Kidney epithelial cell (primary cell): ENCODE results near the gene DENND2A. TPM values are rescaled to one million over a fixed set of nuclear protein-coding genes. Genes with fewer than 3 reads are reported as not detected.

ENCODE experiments used
- DNase-seq: peaks from one replicate; pipeline ENCODE4 v3.0.0-alpha.2; 2010; ENCODE audit warnings: low read depth
- H3K27me3 ChIP-seq: 2 replicates; pipeline ENCODE4 v1.6.0; 2011; ENCODE audit warnings: low read length; ENCODE audit not compliant: control insufficient read depth, insufficient read depth
- H3K36me3 ChIP-seq: 2 replicates; pipeline ENCODE4 v1.5.1; 2011; ENCODE audit warnings: low read length; ENCODE audit not compliant: control insufficient read depth, insufficient read depth
- H3K4me3 ChIP-seq: 2 replicates; pipeline ENCODE4 v1.5.1; 2011; ENCODE audit warnings: low read depth, mild to moderate bottlenecking, control low read depth, low read length
- total RNA-seq: library from RNA; depleted of rRNA; stranded (reverse); fragments of >200 nt; gene quantifications from 2 replicates; pipeline ENCODE4 v1.2.3, GENCODE V29; 2015
- TF ChIP-seq, protein P1 (sequence below): IDR thresholded peaks from 2 replicates; pipeline ENCODE4 v1.5.1; 2011; ENCODE audit warnings: mild to moderate bottlenecking, moderate library complexity, low read length, control low read depth, inconsistent platforms; ENCODE audit not compliant: insufficient read depth, poor library complexity, severe bottlenecking

The DENND2A gene
- total RNA-seq, 1 donor from 2014 or later, result 14.8 TPM

DNA sequence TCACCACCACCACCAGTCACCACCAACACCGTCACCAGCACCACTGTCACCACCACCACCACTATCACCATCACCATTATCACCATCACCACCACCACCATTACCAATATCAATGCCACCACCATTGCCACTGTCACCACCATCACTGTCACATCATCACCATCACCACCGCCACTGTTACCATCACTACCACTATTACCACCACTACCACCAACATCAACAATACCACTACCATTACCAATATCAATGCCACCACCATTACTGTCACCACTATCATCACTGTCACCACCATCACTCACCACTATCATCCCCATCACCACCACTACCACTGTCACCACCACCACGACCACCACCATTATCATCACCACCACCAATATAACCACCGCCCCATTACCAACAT lies 14.0 kb upstream of the DENND2A start:
- no peak for DNase-seq

DNA sequence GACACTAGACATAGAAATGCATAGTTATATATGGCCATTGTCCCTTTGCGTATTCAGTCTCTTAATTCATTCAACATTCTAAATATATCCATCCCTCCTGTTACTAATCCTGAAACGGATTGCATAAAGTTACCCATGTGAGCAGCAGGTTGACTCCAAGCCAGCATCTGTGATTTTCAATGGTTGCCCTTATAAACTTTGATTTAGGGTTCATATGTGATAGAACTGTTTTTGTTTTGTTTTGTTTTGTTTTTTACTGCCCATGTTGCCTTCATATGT lies 13.4 kb upstream of the DENND2A start:
- no peaks in the 10 kb centered on the region for H3K27me3 ChIP-seq
- H3K36me3 ChIP-seq, result no peaks in the 10 kb centered on the region
- TF ChIP-seq, protein P1, sequence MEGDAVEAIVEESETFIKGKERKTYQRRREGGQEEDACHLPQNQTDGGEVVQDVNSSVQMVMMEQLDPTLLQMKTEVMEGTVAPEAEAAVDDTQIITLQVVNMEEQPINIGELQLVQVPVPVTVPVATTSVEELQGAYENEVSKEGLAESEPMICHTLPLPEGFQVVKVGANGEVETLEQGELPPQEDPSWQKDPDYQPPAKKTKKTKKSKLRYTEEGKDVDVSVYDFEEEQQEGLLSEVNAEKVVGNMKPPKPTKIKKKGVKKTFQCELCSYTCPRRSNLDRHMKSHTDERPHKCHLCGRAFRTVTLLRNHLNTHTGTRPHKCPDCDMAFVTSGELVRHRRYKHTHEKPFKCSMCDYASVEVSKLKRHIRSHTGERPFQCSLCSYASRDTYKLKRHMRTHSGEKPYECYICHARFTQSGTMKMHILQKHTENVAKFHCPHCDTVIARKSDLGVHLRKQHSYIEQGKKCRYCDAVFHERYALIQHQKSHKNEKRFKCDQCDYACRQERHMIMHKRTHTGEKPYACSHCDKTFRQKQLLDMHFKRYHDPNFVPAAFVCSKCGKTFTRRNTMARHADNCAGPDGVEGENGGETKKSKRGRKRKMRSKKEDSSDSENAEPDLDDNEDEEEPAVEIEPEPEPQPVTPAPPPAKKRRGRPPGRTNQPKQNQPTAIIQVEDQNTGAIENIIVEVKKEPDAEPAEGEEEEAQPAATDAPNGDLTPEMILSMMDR, result no peak
- H3K4me3 ChIP-seq, result no peak overlapping the region
- DNase-seq, result no peak

More for the DNA sequence above, 14.0 kb upstream of the DENND2A start:
- Histone ChIP-seq H3K4me3 (no peak overlapping the region), H3K27me3 (no peaks in the 10 kb centered on the region), H3K36me3 (no peaks in the 10 kb centered on the region)
- TF ChIP-seq, protein P1, result no peak

DNA sequence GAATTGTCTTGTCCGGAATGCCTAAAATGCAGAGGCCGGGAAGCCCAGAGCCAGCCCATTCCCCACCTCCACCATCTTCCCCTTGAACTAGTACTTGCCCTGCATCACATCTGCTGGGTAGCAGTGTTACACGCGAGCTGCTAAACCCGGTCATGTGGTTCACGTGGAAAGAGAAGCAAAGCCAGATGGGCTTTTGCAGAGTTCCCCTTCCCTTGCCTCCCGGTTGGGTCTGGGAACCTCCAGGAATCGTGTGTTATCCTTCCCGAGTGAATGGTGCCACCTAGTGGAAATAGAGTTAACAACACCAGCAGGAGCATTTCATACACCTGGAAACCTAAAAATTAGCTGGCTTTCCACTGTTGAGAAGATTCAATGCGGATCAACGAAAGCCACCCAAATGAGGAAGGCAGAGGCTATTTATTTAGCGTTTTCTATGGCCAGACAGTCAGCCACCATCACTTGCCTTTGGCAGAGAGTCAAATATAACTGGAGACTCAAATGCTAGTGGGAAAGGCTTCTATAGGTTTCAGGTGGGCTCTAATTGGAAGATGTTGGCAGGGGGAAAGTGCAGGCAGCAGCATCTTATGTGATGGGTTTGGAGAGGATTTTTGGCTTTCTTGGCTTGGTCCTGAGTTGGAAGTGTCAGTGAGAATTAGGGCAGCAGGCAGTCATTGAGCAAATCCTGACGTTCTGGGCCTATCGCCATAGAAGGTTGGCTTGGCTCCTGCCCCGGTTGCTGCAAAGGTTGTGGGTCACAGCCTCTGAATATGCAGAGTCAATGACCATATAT lies 12.9 kb upstream of the DENND2A start:
- DNase-seq, result no peak
- Histone ChIP-seq H3K4me3 (no peak overlapping the region), H3K36me3 (no peaks in the 10 kb centered on the region), H3K27me3 (no peaks in the 10 kb centered on the region)
- TF ChIP-seq, protein P1, result peak; percentile 79

DNA sequence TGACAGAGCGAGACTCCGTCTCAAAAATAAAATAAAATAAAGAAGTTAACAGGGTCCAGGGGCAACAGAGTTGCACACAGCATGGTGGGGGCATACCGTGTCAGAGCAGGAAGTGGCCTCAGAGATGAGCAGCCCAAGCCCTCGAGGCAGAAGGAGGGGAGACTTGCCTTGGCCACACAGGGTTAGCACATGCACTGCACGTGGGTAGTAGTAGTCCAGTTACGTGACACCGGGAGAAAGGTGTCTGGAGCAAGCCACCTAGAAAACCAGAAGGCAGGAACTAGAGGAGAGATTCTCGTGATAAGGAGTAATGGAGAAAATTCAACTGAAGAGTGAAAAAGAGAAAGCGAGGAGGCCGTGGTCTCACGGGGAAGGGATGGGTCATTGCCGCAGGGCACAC lies 9.8 kb upstream of the DENND2A start:
- H3K36me3 ChIP-seq, result no peaks in the 10 kb centered on the region
- no peak overlapping the region for H3K4me3 ChIP-seq
- no peak for DNase-seq
- H3K27me3 ChIP-seq, result no peaks in the 10 kb centered on the region
- TF ChIP-seq, protein P1, result no peak

DNA sequence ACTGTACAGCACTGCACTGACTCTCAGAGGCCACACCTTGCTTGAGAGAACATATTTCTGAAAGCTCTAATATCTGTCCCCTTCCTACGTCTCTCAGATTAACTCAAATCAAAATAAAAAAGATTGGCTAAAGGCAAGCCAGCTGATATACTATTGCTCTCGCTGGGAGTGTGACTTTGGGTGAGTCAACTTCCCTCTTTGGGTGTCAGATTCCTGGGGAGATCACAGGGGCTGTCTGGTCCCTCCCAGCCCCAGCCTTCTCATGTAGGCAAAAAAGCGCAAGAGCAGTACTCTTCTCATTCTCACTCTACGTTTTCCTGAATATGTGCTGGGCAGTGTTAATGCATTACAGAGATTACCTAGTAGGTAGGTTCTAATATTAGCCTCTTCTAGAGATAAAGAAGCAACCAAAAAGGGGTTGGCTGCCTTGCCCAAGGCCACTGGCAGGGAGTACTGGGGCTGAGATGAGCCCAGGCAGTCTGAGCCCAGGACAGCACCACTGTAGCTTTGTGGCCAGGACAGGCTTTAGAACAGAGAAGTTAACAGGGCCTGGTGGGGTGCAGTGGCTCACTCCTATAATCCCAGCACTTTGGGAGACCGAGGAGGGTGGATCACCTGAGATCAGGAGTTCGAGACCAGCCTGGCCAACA lies 9.1 kb upstream of the DENND2A start:
- TF ChIP-seq, protein P1, result no peak
- no peak overlapping the region for H3K4me3 ChIP-seq
- DNase-seq, result no peak
- H3K27me3 ChIP-seq, result no peaks in the 10 kb centered on the region
- H3K36me3 ChIP-seq, result no peaks in the 10 kb centered on the region
